Measurements from ENCODE around the gene RAB11A. TPM values are rescaled to one million over a fixed set of nuclear protein-coding genes. Genes with fewer than 3 reads are reported as not detected.

The RAB11A gene
- polyA plus RNA-seq, 1 of the 3 experiments (the other 2 are of a cell fraction) = 352 TPM

- TF ChIP-seq MAX (IDR thresholded peaks at IDR 0.05; ENCODE audit: low read depth) (no peak), SIN3A (IDR thresholded peaks at IDR 0.05; ENCODE audit: borderline replicate concordance, low read depth, low read length) (no peak), FOXJ3 (CRISPR knock-in tag; IDR thresholded peaks at IDR 0.05) (no peak), YY1 (IDR thresholded peaks at IDR 0.05; ENCODE audit: low read depth) (no peak), EZH2phosphoT487 (IDR thresholded peaks at IDR 0.05; ENCODE audit: borderline replicate concordance, low read depth) (no peak), IRF3 (IDR thresholded peaks at IDR 0.05; ENCODE audit: low read depth, low read length) (no peak), CTCF (IDR thresholded peaks at IDR 0.05) (no peak), CHD2 (IDR thresholded peaks at IDR 0.05; ENCODE audit: low read length, partially characterized antibody) (no peak), MEF2A (IDR thresholded peaks at IDR 0.05; ENCODE audit: borderline replicate concordance, low read depth) (no peak), RAD21 (IDR thresholded peaks at IDR 0.05; ENCODE audit: low read length) (no peak), REST (IDR thresholded peaks at IDR 0.05; ENCODE audit: low read depth, low read length) (no peak), JUND (IDR thresholded peaks at IDR 0.05) (no peak), TCF12 (IDR thresholded peaks at IDR 0.05) (no peak)
- H3K9me3 ChIP-seq = peaks cover 3% of the 10 kb centered on the region; the same call in 1 of the 2 replicates
- H3K4me2 ChIP-seq = no peak overlapping the region
- CTCF ChIA-PET = interaction anchor here (1.3 kb wide), 1 partner anchor 207 kb away, joined by 3 read pairs; no protein-coding TSS in a partner anchor
- no peaks in the 10 kb centered on the region for H3K9me2 ChIP-seq
- no peaks in the 10 kb centered on the region for H3F3A ChIP-seq (replicated peaks; ENCODE audit: insufficient read depth)
- no peaks in the 10 kb centered on the region for H3K4me1 ChIP-seq (ENCODE audit: control insufficient read depth in 1 of 2, insufficient read depth in 2 of 2, low read depth in 1 of 2, low read length in 1 of 2)
- H3K9ac ChIP-seq = no peak overlapping the region
- H3K4me3 ChIP-seq (ENCODE audit: low read depth in 2 of 2, low read length in 1 of 2) = no peak overlapping the region
- H3K27me3 ChIP-seq (ENCODE audit: insufficient read depth) = no peaks in the 10 kb centered on the region
- DNase-seq = no peak
- no peaks in the 10 kb centered on the region for H3K36me3 ChIP-seq (replicated peaks in 1 of 2; ENCODE audit: control insufficient read depth in 1 of 2, insufficient read depth in 2 of 2, low read length in 1 of 2)
- POLR2A ChIA-PET = no interaction called here
- H3K79me2 ChIP-seq (ENCODE audit: insufficient read depth) = no peaks in the 10 kb centered on the region
- no peak overlapping the region for H3K27ac ChIP-seq (ENCODE audit: low read depth in 2 of 2, low read length in 1 of 2)
- H4K20me1 ChIP-seq (ENCODE audit: insufficient read depth) = no peaks in the 10 kb centered on the region
- H2AFZ ChIP-seq (ENCODE audit: low read depth) = no peak overlapping the region
Observed at GRCh38 chr15:65847989-65848388, 21.3 kb upstream of the RAB11A start.
